Stimulated activated CD8-positive, alpha-beta memory T cell treated with anti-CD3 and anti-CD28 coated beads, Interleukin-15, amount 100 ng/mL, for 24 hours (primary cell): ENCODE results near the gene POFUT1.
"Not testable (repeated sequence)": the region's sequence is repeated elsewhere in the genome, so short reads cannot be mapped to it uniquely, and the experiment has no call there.

ENCODE experiments used
- DNase-seq: peaks from one replicate; pipeline ENCODE4 v3.0.0-alpha.2; 2020; ENCODE audit warnings: low read depth

Gene POFUT1

GRCh38 chr20:32207626-32208498, at the start of gene POFUT1, which contains the start of gene PLAGL2:
POFUT1 (plus strand) TSS chr20:32207880; CDS start chr20:32207942, 62 bp downstream.
PLAGL2 (minus strand) TSS chr20:32207743; CDS start chr20:32202178, 5,565 bp downstream.
- DNase-seq: peak; percentile 81

- DNase-seq: no peak
Observed at GRCh38 chr20:32158351-32158750, 49.3 kb upstream of the POFUT1 start.

- DNase-seq: no peak
Observed at GRCh38 chr20:32158943-32159660, 48.6 kb upstream of the POFUT1 start.

GRCh38 chr20:32159766-32160221, 47.9 kb upstream of the POFUT1 start:
- no peak for DNase-seq

GRCh38 chr20:32160341-32160740, 47.3 kb upstream of the POFUT1 start:
- no peak for DNase-seq

GRCh38 chr20:32162351-32162750, 45.3 kb upstream of the POFUT1 start:
- no peak for DNase-seq

GRCh38 chr20:32163951-32164350, 43.7 kb upstream of the POFUT1 start:
- DNase-seq: no peak

GRCh38 chr20:32164984-32165735, 42.5 kb upstream of the POFUT1 start:
- no peak for DNase-seq

GRCh38 chr20:32165836-32166545, 41.7 kb upstream of the POFUT1 start:
- no peak for DNase-seq

GRCh38 chr20:32167552-32167951, 40.1 kb upstream of the POFUT1 start:
- no peak for DNase-seq

- DNase-seq: no peak
Observed at GRCh38 chr20:32168184-32168910, 39.3 kb upstream of the POFUT1 start.

- not testable (repeated sequence) for DNase-seq
Observed at GRCh38 chr20:32177696-32178095, 30.0 kb upstream of the POFUT1 start.

GRCh38 chr20:32179515-32179914, 28.2 kb upstream of the POFUT1 start:
- no peak for DNase-seq

GRCh38 chr20:32179934-32180333, 27.7 kb upstream of the POFUT1 start:
- no peak for DNase-seq

GRCh38 chr20:32181606-32182005, 26.1 kb upstream of the POFUT1 start:
- no peak for DNase-seq

GRCh38 chr20:32183947-32184635, 23.6 kb upstream of the POFUT1 start:
- no peak for DNase-seq

- DNase-seq: no peak
Observed at GRCh38 chr20:32184961-32185603, 22.6 kb upstream of the POFUT1 start.

GRCh38 chr20:32186506-32186905, 21.2 kb upstream of the POFUT1 start:
- DNase-seq: no peak

GRCh38 chr20:32188376-32189122, 19.1 kb upstream of the POFUT1 start:
- DNase-seq: no peak
